Ramos (cell line): ENCODE measurements around the gene PDGFA.

Source experiments
- in situ Hi-C: fragments of 300-500 bp; cut with MboI; formaldehyde crosslinking; loops from one replicate; pipeline ENCODE4 v1.14.3; 2022; ENCODE audit warnings: low sequenced_read_pairs; ENCODE audit not compliant: unreplicated experiment

The PDGFA gene

GRCh38 chr7:465710-466400 is 53.8 kb downstream of the PDGFA start:
- in situ Hi-C loops, result no loop called here

- in situ Hi-C loops, result no loop called here
These were observed 54.9 kb downstream of the PDGFA start for GRCh38 chr7:464454-465401.

- in situ Hi-C loops, result no loop called here
These were observed 55.7 kb downstream of the PDGFA start for GRCh38 chr7:463817-464453.

- in situ Hi-C loops, result no loop called here
These were observed 56.3 kb downstream of the PDGFA start for GRCh38 chr7:463362-463781.

GRCh38 chr7:462173-463103 is 57.2 kb downstream of the PDGFA start:
- in situ Hi-C loops, result no loop called here

GRCh38 chr7:461453-462172 is 58.0 kb downstream of the PDGFA start:
- in situ Hi-C loops, result no loop called here

- in situ Hi-C loops, result no loop called here
These were observed 58.6 kb downstream of the PDGFA start for GRCh38 chr7:461117-461452.

GRCh38 chr7:460374-461116 is 59.1 kb downstream of the PDGFA start:
- in situ Hi-C loops, result no loop called here

- in situ Hi-C loops, result no loop called here
These were observed 59.9 kb downstream of the PDGFA start for GRCh38 chr7:459584-460373.

GRCh38 chr7:458511-459245 is 61.0 kb downstream of the PDGFA start:
- in situ Hi-C loops, result no loop called here

- in situ Hi-C loops, result no loop called here
These were observed 61.7 kb downstream of the PDGFA start for GRCh38 chr7:457814-458510.

- in situ Hi-C loops, result no loop called here
These were observed 64.3 kb downstream of the PDGFA start for GRCh38 chr7:455110-455928.

- in situ Hi-C loops, result no loop called here
These were observed 65.1 kb downstream of the PDGFA start for GRCh38 chr7:454356-455109.

GRCh38 chr7:453597-454306 is 65.9 kb downstream of the PDGFA start:
- in situ Hi-C loops, result no loop called here
